GM12891 (cell line): ENCODE measurements around the gene ZNRD2.

Experiments
- PAX5 ChIP-seq: IDR thresholded peaks from 2 replicates; pipeline ENCODE4 v1.6.1; 2011; ENCODE audit warnings: low read length, moderate library complexity, mild to moderate bottlenecking; ENCODE audit not compliant: insufficient read depth, severe bottlenecking
- POLR2A ChIP-seq: IDR thresholded peaks from 2 replicates; pipeline ENCODE4 v1.6.1; 2011; ENCODE audit warnings: low read depth, low read length, control low read depth
- POLR2AphosphoS5 ChIP-seq: IDR thresholded peaks from 2 replicates; pipeline ENCODE4 v1.6.1; 2011; ENCODE audit warnings: low read depth, low read length, control low read depth
- POU2F2 ChIP-seq: IDR thresholded peaks from 2 replicates; pipeline ENCODE4 v1.6.1; 2011; ENCODE audit warnings: low read depth, mild to moderate bottlenecking, control low read depth, low read length, moderate library complexity
- SPI1 ChIP-seq: IDR thresholded peaks from 2 replicates; pipeline ENCODE4 v1.6.1; 2011; ENCODE audit warnings: low read depth, low read length, control low read depth
- TAF1 ChIP-seq: IDR thresholded peaks from 2 replicates; pipeline ENCODE4 v1.6.1; 2011; ENCODE audit warnings: low read depth, low read length, control low read depth

- TF ChIP-seq POLR2AphosphoS5 (no peak), TAF1 (no peak), POLR2A (no peak), SPI1 (no peak), POU2F2 (no peak), PAX5 (no peak)
Measured at GRCh38 chr11:65555693-65556231, 14.5 kb upstream of the ZNRD2 start.
